ENCODE measurements around the gene CCDC9. TPM values are rescaled to one million over a fixed set of nuclear protein-coding genes. Genes with fewer than 3 reads are reported as not detected.

CCDC9 gene
- total and polyA plus RNA-seq, 9 donors: 14.8 to 65.7 (median 37.0) TPM

DNA sequence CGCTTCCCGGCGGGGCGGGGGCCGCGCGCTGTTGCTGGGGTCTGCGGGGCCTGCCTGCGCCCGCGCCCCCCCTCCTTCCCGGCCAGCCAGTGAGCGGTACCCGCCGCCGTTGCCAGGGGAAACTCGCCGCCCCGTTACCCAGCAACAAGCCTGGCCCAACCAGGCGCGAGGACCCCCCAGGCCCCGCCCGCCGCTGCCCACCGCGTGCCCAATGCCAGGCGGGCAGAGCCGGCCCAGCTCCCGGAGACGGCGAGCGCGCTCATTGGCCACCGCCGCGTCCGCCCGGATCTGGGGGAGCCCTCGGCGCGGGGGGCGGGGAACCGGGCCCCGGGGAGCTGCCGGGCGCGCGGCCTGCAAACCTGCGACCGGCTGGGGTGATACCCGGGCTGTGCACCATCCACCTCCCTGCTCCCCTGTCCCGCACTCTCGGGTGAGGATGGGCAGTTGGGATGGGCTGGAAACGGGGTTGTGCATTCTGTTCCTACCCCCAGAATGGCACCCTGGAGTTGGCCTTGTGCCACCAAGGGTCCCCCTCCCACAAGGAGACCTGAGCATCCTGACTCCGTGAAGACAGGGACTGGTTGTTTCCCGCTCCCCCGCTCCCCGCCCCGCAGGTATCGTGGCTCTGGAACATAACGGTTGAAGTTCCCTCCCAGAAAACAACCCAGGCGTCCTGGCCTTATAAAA lies 16.6 kb upstream of the CCDC9 start:
- Histone ChIP-seq H3K27me3 (no peaks in the 10 kb centered on the region), H3K27ac (no peak overlapping the region), H3K4me3 (peak overlapping the region; percentile 18), H3K36me3 (no peaks in the 10 kb centered on the region), H3K9me3 (no peaks in the 10 kb centered on the region), H3K4me1 (ENCODE audit: insufficient read depth) (peaks cover 6% of the 10 kb centered on the region)
- peak in 4 of 5 donors; percentile 51 to 71 (median 60) for DNase-seq
- TF ChIP-seq POLR2A (IDR thresholded peaks at IDR 0.05): no peak
- no peak for TF ChIP-seq EP300 (IDR thresholded peaks at IDR 0.05)
- TF ChIP-seq, protein P1, sequence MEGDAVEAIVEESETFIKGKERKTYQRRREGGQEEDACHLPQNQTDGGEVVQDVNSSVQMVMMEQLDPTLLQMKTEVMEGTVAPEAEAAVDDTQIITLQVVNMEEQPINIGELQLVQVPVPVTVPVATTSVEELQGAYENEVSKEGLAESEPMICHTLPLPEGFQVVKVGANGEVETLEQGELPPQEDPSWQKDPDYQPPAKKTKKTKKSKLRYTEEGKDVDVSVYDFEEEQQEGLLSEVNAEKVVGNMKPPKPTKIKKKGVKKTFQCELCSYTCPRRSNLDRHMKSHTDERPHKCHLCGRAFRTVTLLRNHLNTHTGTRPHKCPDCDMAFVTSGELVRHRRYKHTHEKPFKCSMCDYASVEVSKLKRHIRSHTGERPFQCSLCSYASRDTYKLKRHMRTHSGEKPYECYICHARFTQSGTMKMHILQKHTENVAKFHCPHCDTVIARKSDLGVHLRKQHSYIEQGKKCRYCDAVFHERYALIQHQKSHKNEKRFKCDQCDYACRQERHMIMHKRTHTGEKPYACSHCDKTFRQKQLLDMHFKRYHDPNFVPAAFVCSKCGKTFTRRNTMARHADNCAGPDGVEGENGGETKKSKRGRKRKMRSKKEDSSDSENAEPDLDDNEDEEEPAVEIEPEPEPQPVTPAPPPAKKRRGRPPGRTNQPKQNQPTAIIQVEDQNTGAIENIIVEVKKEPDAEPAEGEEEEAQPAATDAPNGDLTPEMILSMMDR (IDR thresholded peaks at IDR 0.05): no peak
- intact Hi-C loops (cut with DNase I): loop anchor here in 2 of 4 donors (10.0 kb wide), 2 partner anchors 45 to 95 kb away; no protein-coding TSS in a partner anchor
- WGBS, 3 donors: 3 to 8% (median 6%) methylated on average over 26 to 62 of the region's 62 CpGs

DNA sequence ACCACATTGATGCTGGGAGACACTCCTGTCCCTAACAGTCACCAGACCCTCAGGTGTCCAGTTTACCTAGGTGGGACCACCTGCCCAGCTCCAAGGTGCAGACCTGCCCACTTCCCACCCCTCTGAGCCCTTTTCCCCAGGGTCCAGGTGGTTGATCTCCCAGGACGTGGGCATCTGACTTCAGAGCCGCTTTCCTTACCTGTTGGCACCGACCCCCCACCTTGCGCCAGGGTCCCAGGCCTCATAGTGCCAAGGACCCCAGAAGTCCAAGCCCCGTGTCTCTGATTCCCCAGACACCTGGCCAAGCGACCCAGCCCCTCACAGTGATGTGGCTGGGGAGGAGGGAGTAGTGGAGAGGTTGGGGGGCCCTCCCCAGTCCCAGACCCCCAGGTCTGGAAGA lies 15.8 kb upstream of the CCDC9 start:
- H3K27ac ChIP-seq: no peak overlapping the region
- no peak overlapping the region for H3K4me3 ChIP-seq
- no peaks in the 10 kb centered on the region for H3K36me3 ChIP-seq
- no peaks in the 10 kb centered on the region for H3K27me3 ChIP-seq
- intact Hi-C loops (cut with DNase I): loop anchor here in 2 of 4 donors (10.0 kb wide), 2 partner anchors 46 to 96 kb away; no protein-coding TSS in a partner anchor
- no peak for DNase-seq
- H3K4me1 ChIP-seq (ENCODE audit: insufficient read depth): peaks cover 6% of the 10 kb centered on the region
- TF ChIP-seq, protein P1 (IDR thresholded peaks at IDR 0.05): no peak
- no peak for TF ChIP-seq POLR2A (IDR thresholded peaks at IDR 0.05)
- no peak for TF ChIP-seq EP300 (IDR thresholded peaks at IDR 0.05)
- WGBS, 3 donors: 60 to 76% (median 64%) methylated on average over 6 of the region's 6 CpGs
- no peaks in the 10 kb centered on the region for H3K9me3 ChIP-seq

DNA sequence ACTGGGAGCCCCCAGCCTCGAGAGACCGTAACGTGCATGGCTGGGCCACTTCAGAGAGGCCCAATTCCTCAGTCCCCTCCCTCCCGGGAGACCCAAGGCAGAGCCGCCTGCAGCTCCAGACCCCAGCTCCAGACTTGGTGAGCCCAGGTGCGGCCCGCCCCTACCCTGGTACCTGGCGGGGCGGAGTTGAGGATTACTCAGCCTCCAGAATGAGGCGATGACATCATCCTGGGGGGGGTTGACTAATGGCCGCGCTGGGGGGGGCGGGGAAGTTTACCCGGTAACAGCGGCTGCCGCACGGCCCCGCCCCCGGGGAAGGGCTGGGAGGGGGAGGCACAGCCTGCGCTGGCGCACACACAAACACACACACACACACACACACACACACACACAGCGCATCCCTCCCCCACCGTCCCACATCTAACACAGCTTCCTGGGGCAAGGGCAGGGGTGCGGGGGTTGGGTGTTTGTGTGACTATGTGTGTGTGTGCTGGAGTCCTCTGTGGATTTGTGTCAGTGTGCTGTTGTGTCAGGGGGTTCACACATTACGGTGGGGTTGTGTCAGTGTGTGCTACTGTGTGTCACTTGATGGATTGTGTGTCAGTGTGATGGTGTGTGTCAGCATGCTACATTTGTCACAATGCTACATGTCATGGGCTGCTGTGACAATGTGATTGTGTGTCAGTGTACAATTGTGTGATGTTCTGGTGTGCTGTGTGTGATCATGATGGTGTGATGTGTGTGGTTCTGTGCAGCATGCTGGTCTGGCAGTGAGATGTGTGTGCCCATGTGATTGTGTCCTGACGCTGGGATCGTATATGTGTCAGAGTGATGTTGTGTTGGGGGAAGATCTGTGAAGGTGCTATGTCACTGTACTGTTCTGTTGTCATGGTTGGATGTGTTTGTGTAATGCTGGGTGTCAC lies 15.1 kb upstream of the CCDC9 start:
- Histone ChIP-seq H3K36me3 (no peaks in the 10 kb centered on the region), H3K9me3 (no peaks in the 10 kb centered on the region), H3K4me3 (no peak overlapping the region), H3K27me3 (no peaks in the 10 kb centered on the region), H3K27ac (no peak overlapping the region), H3K4me1 (ENCODE audit: insufficient read depth) (peaks cover 6% of the 10 kb centered on the region)
- WGBS, 3 donors: 4 to 10% (median 6%) methylated on average over 16 to 27 of the region's 27 CpGs
- peak; percentile 59 to 75 (median 71) for DNase-seq
- intact Hi-C loops (cut with DNase I): loop anchor here in 2 of 4 donors (10.0 kb wide), 2 partner anchors 46 to 96 kb away; no protein-coding TSS in a partner anchor
- TF ChIP-seq EP300 (IDR thresholded peaks at IDR 0.05) (no peak), POLR2A (IDR thresholded peaks at IDR 0.05) (no peak)
- TF ChIP-seq, protein P1 (IDR thresholded peaks at IDR 0.05): no peak

DNA sequence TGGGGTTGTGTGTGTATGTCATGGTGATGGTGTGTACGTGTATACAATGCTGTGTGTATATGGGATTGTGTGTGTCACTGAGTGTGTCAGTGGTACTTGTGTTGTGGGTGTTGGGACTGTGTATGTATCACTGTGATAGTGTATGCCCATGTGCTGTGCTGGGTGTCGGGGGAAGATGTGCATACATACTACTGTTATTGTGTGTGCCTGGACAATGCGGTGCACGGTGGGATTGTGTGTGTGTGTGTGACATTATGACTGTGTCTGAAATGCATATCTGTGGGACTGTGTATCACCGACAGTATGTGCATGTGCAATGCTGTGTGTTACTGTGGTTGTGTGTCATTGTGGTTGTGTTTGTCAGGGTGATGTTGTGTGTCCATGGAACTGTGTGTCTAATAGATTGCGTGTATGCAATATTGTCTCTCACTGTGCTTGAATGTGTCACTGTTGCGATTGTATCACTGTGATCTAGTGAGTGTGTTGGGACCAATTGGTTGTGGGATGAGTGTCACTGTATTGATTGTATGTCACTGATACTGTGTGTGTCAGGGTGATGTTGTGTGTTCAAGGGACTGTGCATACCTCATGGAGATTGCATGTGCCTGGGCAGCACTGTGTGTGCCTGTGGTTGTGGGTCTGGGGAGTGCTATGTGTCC lies 14.3 kb upstream of the CCDC9 start:
- no peaks in the 10 kb centered on the region for H3K9me3 ChIP-seq
- WGBS, 3 donors: 64 to 72% (median 68%) methylated on average over 7 of the region's 7 CpGs
- TF ChIP-seq EP300 (IDR thresholded peaks at IDR 0.05) (no peak), POLR2A (IDR thresholded peaks at IDR 0.05) (no peak)
- TF ChIP-seq, protein P1 (IDR thresholded peaks at IDR 0.05): no peak
- peaks cover 6% of the 10 kb centered on the region for H3K4me1 ChIP-seq (ENCODE audit: insufficient read depth)
- no peaks in the 10 kb centered on the region for H3K27me3 ChIP-seq
- intact Hi-C loops (cut with DNase I): loop anchor here in 2 of 4 donors (10.0 kb wide), 2 partner anchors 47 to 97 kb away; no protein-coding TSS in a partner anchor
- H3K36me3 ChIP-seq: no peaks in the 10 kb centered on the region
- H3K27ac ChIP-seq: no peak overlapping the region
- DNase-seq: no peak
- no peak overlapping the region for H3K4me3 ChIP-seq
